Natural killer cell treated with Interleukin-12 subunit alpha and Interleukin-12 subunit beta and Interleukin-15 and Interleukin-18, amount 100 ng/mL, for 72 hours (primary cell): ENCODE results near the gene FMNL2. TPM values are rescaled to one million over a fixed set of nuclear protein-coding genes. Genes with fewer than 3 reads are reported as not detected.

Experiments used
- ATAC-seq, 2 donors: fragments of 150-1000 bp; cut with Tn5 transposase in 1 of 2; sonication (Bioruptor Pico), chemical (Tn5 transposase) in 1 of 2; 2 replicates each; pipeline ENCODE4 v1.10.0; 2021
- DNase-seq: peaks from one replicate; pipeline ENCODE4 v3.0.0; 2022; ENCODE audit warnings: low spot score
- H3K27ac Mint-ChIP-seq, 2 donors: 1 replicate in 1 of 2; 2 replicates in 1 of 2; pipeline ENCODE4 v1.8.0; 2022; ENCODE audit warnings: mixed read lengths in 2 of 2, mild to moderate bottlenecking in 1 of 2, moderate library complexity in 1 of 2
- H3K27me3 Mint-ChIP-seq, 2 donors: 1 replicate in 1 of 2; 2 replicates in 1 of 2; pipeline ENCODE4 v1.8.0; 2022; ENCODE audit warnings: mixed read lengths in 2 of 2
- H3K36me3 Mint-ChIP-seq: one replicate; pipeline ENCODE4 v1.8.0; 2022; ENCODE audit warnings: mixed read lengths
- H3K4me1 Mint-ChIP-seq, 2 donors: 1 replicate in 1 of 2; 2 replicates in 1 of 2; pipeline ENCODE4 v1.8.0; 2022; ENCODE audit warnings: low read depth in 2 of 2, mixed read lengths in 2 of 2, mild to moderate bottlenecking in 1 of 2
- H3K4me3 Mint-ChIP-seq: one replicate; pipeline ENCODE4 v1.8.0; 2022; ENCODE audit warnings: mixed read lengths
- H3K9me3 Mint-ChIP-seq: 2 replicates; pipeline ENCODE4 v1.8.0; 2022; ENCODE audit warnings: mixed read lengths
- total RNA-seq, 2 donors: library from RNA; stranded (reverse); gene quantifications; one replicate each; pipeline ENCODE4 v1.2.3, GENCODE V29; 2022

The FMNL2 gene
- total RNA-seq, 2 donors from 2014 or later: 0.48 to 0.70 TPM

DNA sequence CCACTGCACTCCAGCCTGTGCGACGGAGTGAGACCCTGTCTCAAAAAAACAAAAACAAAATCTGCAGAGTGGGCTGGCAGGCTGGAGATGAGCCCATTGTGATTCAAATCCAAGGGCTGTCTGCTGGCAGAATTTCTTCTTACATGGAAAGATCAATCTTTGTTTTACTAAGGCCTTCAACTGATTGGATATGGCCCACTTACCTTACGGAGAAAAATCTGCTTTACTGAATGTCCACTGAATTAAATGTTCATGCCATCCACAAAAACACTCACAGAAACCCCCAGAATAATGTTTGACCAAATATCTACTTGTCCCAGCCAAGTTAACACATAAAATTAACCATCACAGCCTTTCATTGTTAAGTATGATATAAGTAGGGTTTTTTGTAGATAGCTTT, 8.3 kb upstream of the FMNL2 start:
- peaks cover 9 to 26% of the 10 kb centered on the region in 2 donors for H3K27me3 Mint-ChIP-seq
- H3K4me3 Mint-ChIP-seq: no peak overlapping the region
- H3K36me3 Mint-ChIP-seq: no peaks in the 10 kb centered on the region
- H3K9me3 Mint-ChIP-seq: no peaks in the 10 kb centered on the region
- DNase-seq (no peak), ATAC-seq (no peak)
- no peaks in the 10 kb centered on the region for H3K4me1 Mint-ChIP-seq
- H3K27ac Mint-ChIP-seq: no peak overlapping the region

DNA sequence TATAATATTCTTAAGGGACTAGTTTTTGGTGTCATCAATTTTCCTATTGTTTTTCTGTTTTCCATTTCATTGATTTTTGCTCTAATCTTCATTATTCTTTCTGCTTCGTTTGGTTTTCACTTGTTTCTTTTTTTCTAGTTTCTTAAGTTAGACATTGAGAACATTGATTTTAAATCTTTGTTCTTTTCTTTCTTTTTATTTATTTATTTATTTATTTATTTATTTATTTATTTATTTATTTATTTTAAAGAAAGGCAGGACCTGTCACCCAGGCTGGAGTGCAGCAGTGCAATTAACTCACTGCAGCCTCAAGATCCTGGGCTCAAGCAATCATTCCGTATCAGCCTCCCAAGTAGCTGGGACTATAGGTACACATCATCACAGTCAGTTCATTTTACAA, 7.0 kb upstream of the FMNL2 start:
- no peaks in the 10 kb centered on the region for H3K9me3 Mint-ChIP-seq
- H3K27me3 Mint-ChIP-seq: peaks cover 9 to 22% of the 10 kb centered on the region in 2 donors
- DNase-seq: no peak
- no peak overlapping the region for H3K4me3 Mint-ChIP-seq
- no peaks in the 10 kb centered on the region for H3K36me3 Mint-ChIP-seq
- no peaks in the 10 kb centered on the region for H3K4me1 Mint-ChIP-seq
- no peak overlapping the region for H3K27ac Mint-ChIP-seq
- ATAC-seq: no peak

DNA sequence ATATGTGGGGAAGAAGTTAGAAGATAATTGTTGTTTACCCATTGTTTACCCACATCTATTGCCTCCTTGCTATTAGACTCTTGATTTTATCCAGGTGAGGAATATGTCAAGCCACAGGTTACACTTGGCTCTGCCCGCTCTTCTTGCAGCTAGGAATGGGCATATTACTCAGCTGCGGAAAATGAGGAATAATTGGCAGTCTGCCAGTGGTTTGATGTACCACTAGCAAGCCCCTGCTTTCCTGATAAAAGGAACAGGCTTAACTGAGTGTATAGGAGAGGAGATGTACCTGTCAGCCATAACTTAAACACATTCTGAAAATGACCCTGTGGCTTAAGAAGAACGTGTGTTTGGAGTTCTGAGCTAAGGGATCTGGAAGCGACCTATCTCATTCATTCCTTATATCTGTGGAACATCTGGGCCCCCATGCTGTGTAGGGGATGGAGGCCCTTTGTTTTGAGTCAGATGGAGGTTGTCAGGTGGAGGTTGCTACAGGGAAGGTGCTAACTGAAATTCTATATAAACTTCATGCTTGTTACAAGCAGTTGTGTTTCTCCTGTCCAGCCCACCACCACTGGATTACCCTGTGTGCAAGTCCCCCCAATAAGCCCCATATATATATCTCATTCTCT, 4.6 kb upstream of the FMNL2 start:
- no peaks in the 10 kb centered on the region for H3K36me3 Mint-ChIP-seq

DNA sequence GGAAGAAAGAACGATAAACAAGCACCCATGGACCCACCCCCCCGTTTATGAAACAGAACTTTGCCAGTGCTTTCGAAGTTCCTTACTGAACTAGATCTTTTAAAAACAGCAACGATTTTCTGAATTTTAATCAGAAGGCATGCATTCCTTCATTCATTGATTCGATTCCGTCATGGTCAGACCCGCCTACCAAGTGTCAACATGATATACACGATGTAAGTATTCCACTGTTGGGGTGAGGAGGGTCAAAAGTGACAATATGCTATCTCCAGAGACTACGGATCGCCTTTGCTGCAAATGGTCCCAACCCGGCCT, 316 bp upstream of the FMNL2 start:
- Mint-ChIP-seq H3K27ac (no peak overlapping the region), H3K36me3 (no peaks in the 10 kb centered on the region), H3K27me3 (peaks cover 38 to 48% of the 10 kb centered on the region in 2 donors), H3K4me3 (peak overlapping the region; percentile 85), H3K4me1 (peaks cover 12 to 17% of the 10 kb centered on the region in 2 donors), H3K9me3 (no peaks in the 10 kb centered on the region)
- DNase-seq: no peak
- no peak for ATAC-seq

More for the DNA sequence above, 4.6 kb upstream of the FMNL2 start:
- Mint-ChIP-seq H3K27me3 (peaks cover 22 to 39% of the 10 kb centered on the region in 2 donors), H3K4me1 (peaks cover 7% of the 10 kb centered on the region in 2 donors), H3K4me3 (no peak overlapping the region), H3K9me3 (no peaks in the 10 kb centered on the region), H3K27ac (no peak overlapping the region)
- DNase-seq (no peak), ATAC-seq (no peak)

DNA sequence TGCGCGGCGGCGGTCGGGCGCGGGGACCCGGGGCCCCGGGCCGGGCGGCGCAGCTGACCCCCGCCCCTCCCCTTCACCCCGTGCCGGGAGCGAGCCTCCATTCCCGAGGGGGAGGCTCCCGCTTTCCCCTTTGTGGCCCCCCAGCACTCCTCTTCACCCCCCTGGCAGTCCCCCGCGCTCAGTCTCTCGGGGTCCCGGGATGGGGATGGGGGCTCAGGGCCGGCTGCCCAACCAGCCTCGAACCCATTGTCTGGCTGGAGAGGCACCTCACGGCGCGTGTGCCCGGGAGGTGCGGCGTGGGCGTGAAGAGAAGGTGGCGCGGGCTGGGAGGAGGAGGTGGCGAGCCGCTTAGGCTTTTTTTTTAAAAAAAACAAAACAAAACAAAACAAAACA, 748 bp downstream of the FMNL2 start:
- DNase-seq: no peak
- Mint-ChIP-seq H3K27ac (no peak overlapping the region), H3K27me3 (peaks cover 35 to 48% of the 10 kb centered on the region in 2 donors), H3K9me3 (no peaks in the 10 kb centered on the region), H3K4me1 (peaks cover 12 to 17% of the 10 kb centered on the region in 2 donors), H3K36me3 (no peaks in the 10 kb centered on the region), H3K4me3 (no peak overlapping the region)
- ATAC-seq: no peak

DNA sequence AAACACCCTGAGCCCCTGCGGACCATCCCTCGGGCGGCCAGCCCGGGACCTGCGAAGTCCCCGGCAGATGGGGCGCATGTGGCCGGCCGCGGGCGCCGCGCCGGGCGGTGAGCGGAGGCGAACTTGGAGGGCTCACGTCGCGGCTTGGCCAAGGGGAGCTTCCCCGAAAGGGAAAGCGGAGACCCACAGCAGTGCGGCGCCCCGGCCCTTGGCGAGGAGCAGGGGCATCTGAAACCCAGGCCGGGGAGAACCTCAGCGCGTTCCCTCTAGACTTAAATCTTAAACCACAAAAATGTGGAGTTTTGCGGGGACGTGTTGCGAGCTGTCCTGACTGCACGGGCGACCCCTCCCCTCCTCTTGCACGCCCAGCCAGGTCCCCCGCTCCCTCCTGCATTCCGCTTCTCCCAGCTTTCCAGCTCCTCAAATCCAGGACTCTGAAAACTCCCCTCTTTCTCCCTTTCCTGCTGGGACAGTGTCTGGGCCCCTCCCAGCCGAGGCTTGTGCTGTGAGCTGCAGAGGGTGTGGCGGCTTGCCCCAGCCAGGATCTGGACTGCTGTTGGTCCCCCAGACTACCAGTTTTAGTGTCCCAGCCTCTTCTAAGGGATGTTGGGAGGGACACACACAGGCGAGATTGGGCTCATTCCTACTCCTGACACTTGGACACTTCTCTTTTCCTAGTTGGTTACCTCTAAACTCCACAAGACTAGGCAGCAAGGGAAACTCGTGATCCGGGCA, 1.3 kb downstream of the FMNL2 start:
- Mint-ChIP-seq H3K4me3 (peak overlapping the region; percentile 55), H3K27ac (no peak overlapping the region)

DNA sequence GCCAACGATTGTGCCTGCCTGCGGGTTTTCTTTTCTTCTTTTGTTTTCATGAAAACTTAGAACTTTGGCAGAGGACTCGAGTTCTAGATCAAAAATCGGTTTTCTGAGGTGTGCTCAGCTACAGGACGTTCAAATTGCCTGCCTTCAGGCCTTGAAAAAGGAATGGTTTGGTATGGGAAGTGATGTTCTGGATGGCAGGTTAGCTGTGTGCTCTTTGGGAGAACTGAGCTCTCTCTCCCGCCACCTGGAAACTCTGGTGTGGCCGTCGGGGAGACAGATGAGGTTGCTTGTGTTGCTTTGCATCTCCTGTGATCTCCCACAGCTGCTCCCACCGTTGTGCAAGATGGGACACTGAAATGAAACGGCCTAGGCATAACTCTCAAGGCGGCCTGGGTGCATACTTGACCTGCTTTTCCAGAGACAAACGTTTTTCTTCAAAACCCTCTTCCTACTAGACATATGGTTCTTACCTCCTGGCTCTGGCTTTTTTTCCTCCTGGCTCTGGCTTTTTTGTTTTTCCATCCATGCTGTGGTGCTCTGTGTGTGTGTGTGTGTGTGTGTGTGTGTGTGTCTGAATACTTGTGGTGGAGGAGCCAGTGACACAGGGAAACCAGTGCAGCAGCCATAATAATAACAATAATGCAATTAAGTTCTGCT, 2.0 kb downstream of the FMNL2 start:
- no peak overlapping the region for H3K27ac Mint-ChIP-seq

More for the DNA sequence above, 1.3 kb downstream of the FMNL2 start:
- H3K9me3 Mint-ChIP-seq: no peaks in the 10 kb centered on the region
- peaks cover 35 to 49% of the 10 kb centered on the region in 2 donors for H3K27me3 Mint-ChIP-seq
- peaks cover 12 to 17% of the 10 kb centered on the region in 2 donors for H3K4me1 Mint-ChIP-seq
- DNase-seq (no peak), ATAC-seq (peak in 1 of 2 donors; percentile 29)
- no peaks in the 10 kb centered on the region for H3K36me3 Mint-ChIP-seq

DNA sequence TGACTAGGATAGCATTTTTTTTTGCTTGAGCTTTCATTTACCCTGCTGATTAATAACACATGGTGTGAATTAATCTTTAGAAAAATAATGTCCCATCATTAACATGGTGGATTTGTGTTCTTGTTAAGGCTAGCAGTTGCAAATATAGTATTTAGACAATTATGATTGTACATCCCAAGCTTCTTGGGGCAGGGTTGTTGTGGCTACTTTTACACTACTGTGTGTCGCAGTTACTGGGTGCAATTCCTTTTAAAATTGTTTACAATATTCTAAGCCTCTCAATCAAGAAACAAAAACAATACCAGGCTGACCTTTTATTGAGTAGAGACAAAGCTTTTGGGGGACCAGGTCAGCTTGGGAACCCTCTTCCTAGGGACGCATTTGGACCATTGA, 2.5 kb downstream of the FMNL2 start:
- no peak overlapping the region for H3K27ac Mint-ChIP-seq
- H3K4me1 Mint-ChIP-seq: peaks cover 12 to 17% of the 10 kb centered on the region in 2 donors
- no peak for DNase-seq
- H3K9me3 Mint-ChIP-seq: no peaks in the 10 kb centered on the region
- H3K4me3 Mint-ChIP-seq: peak overlapping the region; percentile 55
- H3K36me3 Mint-ChIP-seq: no peaks in the 10 kb centered on the region
- no peak for ATAC-seq
- H3K27me3 Mint-ChIP-seq: peaks cover 41 to 56% of the 10 kb centered on the region in 2 donors

More for the DNA sequence above, 2.0 kb downstream of the FMNL2 start:
- ATAC-seq (no peak), DNase-seq (no peak)
- Mint-ChIP-seq H3K4me1 (peaks cover 12 to 17% of the 10 kb centered on the region in 2 donors), H3K36me3 (no peaks in the 10 kb centered on the region), H3K9me3 (no peaks in the 10 kb centered on the region), H3K27me3 (peaks cover 38 to 56% of the 10 kb centered on the region in 2 donors), H3K4me3 (peak overlapping the region; percentile 55)

DNA sequence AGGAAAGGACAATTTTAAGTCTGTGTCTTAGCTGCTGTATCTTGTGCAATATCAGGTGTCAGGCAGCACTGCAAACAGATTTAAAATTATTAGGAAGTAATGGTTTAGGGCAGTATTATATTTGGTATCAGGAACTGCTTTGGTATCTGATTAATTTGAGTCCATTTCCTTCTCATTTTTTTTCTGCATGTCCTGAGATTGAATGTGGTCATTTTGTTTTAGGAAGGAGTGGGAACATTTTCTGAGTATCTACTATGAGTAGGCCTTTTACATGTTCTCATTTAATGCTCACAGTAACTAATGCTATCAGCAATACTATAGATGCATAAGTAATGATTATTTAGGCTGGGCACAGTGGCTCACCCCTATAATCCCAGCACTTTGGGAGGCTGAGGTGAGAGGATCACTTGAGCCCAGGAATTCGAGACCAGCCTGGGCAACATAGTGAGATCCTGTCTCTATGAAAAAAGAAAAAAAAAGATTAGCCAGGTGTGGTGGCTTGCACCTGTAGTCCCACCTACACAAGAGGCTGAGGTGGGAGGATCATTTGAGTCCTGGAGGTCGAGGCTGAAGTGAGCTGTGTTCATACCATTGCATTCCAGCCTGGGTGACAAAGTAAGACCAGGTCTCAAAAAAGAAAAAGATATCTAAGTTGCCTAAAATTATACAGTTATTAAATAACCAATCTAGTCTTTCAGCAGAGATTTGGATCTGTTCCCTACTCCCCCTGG, 4.7 kb downstream of the FMNL2 start:
- no peak overlapping the region for H3K27ac Mint-ChIP-seq
- no peak overlapping the region for H3K4me3 Mint-ChIP-seq

DNA sequence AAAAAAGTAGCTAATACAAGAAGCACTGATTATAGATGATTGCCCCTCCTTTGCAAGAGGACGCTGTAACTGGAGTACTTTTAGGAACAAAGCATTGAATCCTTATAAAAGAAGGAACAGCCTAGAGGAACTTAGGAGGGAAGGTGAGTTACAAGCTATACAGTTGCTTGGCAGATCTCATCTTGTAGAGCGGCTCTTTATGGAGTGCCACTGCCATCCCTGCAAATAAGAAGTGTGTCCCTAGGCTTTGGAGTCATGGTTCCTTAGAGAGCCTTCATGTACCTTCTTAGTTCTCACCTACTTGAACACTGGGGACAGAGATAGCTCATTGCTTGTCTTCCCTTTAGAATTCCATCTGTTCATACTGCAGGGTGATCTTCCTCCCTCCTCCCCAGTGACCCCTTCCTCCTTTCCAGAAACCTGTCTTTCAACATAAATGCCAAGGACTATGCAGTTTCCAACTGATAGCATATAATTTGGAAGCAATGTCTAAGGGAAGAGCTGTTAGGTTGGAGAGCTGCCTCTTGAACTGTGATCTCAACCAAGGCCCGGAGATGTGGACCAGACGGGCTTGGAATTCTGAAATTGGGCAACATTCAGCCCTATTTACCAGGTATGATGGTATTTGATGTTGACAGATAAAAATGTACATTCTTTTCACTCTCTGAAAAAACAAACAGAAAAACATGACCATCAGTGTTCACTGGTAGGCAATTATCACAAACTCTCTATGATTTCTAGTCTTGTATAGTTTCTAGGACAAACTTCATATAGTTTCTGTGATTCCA, 7.5 kb downstream of the FMNL2 start:
- no peaks in the 10 kb centered on the region for H3K9me3 Mint-ChIP-seq

More for the DNA sequence above, 4.7 kb downstream of the FMNL2 start:
- peaks cover 7 to 12% of the 10 kb centered on the region in 2 donors for H3K4me1 Mint-ChIP-seq
- H3K36me3 Mint-ChIP-seq: no peaks in the 10 kb centered on the region
- no peaks in the 10 kb centered on the region for H3K9me3 Mint-ChIP-seq
- DNase-seq: no peak
- H3K27me3 Mint-ChIP-seq: peaks cover 34 to 37% of the 10 kb centered on the region in 2 donors
- ATAC-seq: no peak

DNA sequence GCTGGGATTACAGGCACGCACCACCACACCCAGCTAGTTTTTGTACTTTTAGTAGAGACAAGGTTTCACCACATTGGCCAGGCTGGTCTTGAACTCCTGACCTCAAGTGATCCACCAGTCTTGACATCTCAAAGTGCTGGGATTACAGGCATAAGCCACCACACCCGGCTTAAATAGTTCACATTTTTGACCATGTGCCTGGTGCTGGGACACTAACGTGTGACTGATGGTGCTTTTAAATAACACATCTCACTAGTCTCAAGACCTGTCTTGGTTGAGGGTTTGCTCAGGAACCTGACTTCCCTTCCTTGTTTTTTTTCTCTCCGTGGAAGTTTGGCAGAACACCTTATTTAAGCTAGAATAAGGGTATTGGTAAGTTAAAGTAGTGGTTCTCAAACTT, 8.5 kb downstream of the FMNL2 start:
- Mint-ChIP-seq H3K4me3 (no peak overlapping the region), H3K36me3 (no peaks in the 10 kb centered on the region), H3K27me3 (peaks cover 16 to 21% of the 10 kb centered on the region in 2 donors), H3K27ac (no peak overlapping the region), H3K4me1 (no peaks in the 10 kb centered on the region), H3K9me3 (no peaks in the 10 kb centered on the region)
- ATAC-seq (no peak), DNase-seq (no peak)

More for the DNA sequence above, 7.5 kb downstream of the FMNL2 start:
- Mint-ChIP-seq H3K4me3 (no peak overlapping the region), H3K36me3 (no peaks in the 10 kb centered on the region), H3K27me3 (peaks cover 22% of the 10 kb centered on the region in 2 donors), H3K4me1 (no peaks in the 10 kb centered on the region), H3K27ac (no peak overlapping the region)
- DNase-seq: no peak
- ATAC-seq: peak in 1 of 2 donors; percentile 28

DNA sequence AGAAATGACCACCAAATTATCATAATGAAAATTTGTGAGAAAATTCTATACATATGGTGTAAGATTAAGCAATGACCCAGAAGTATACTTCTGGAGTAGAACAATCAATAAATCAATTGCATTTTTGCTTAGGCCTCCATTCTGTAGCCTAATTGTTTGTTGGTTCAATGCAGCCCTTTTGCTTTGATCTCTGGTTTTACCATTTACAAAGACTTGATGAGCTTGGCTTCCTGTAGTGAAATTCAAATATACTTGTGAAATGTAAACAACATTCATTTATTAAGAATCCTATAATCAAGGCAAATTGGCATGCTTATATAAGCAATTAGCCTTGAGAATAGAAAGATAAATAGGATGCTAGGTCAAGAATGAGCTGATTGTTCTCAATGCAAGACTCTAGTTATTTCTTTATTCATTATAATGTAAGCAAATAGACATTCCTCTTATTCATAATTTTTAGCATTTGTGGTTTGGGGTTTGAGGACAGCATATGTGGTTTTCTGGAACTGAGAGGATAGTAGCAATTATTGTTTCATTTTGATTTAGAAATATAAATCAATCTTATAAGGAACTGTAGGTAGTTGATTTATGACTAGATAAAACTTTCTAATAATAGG, 9.7 kb downstream of the FMNL2 start:
- no peak for DNase-seq
- Mint-ChIP-seq H3K4me3 (no peak overlapping the region), H3K27me3 (peaks cover 17% of the 10 kb centered on the region in 2 donors), H3K9me3 (no peaks in the 10 kb centered on the region), H3K4me1 (no peaks in the 10 kb centered on the region), H3K36me3 (no peaks in the 10 kb centered on the region), H3K27ac (no peak overlapping the region)
- ATAC-seq: no peak

DNA sequence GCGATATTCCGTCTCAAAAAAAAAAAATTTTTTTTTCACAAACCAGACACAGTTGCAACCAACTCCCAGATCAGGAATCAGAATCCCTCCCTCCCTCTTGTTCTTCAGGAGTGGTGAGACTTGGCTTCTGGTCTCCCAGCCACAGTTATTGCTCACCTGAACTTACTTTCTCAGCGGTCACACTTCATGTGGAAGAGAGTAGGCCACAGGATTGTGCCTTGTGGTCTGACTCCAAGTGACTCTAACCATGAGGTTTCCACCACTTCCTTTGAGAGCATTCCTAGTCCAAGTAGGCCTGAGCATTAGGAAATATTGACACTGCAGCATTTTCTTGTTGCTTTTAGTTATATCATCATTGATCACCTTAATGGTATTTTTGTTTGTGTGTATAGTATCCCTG, 12.1 kb downstream of the FMNL2 start:
- Mint-ChIP-seq H3K4me3 (no peak overlapping the region), H3K36me3 (no peaks in the 10 kb centered on the region), H3K4me1 (no peaks in the 10 kb centered on the region), H3K27me3 (peaks cover 10 to 16% of the 10 kb centered on the region in 2 donors), H3K27ac (no peak overlapping the region), H3K9me3 (no peaks in the 10 kb centered on the region)
- ATAC-seq (no peak), DNase-seq (no peak)
